H1 (cell line): ENCODE results near the gene ZNF836. TPM values are rescaled to one million over a fixed set of nuclear protein-coding genes. Genes with fewer than 3 reads are reported as not detected.
A peak's percentile ranks its signal among the peaks of the same experiment; 100 is the strongest.

Experiments used
- CTCF ChIA-PET: fragments of 300-600 bp; sonication (Branson Sonifier 250); formaldehyde crosslinking; loops from one replicate; lab custom pipeline; 2021; ENCODE audit not compliant: partially characterized antibody; lab: Charles Lee
- POLR2A ChIA-PET: fragments of 300-600 bp; sonication (Branson Sonifier 250); formaldehyde crosslinking; loops from one replicate; lab custom pipeline; 2021; ENCODE audit warnings: inconsistent platforms; ENCODE audit not compliant: partially characterized antibody; lab: Charles Lee
- DNase-seq, 2 experiments: peaks; one replicate each; pipeline versions ENCODE4 v3.0.0 to v3.0.0-alpha.2; 2010 to 2022; ENCODE audit warnings: low spot score in 2 of 2, low read depth in 1 of 2, mixed read lengths in 1 of 2
- FAIRE-seq: peaks from 2 replicates; lab custom pipeline; 2011; peaks lifted over from hg19 to GRCh38; lab: Jason Lieb, UNC
- H2AFZ ChIP-seq: 2 replicates; pipeline ENCODE4 v1.8.1; 2012; ENCODE audit warnings: low read length, inconsistent platforms
- H2AK5ac ChIP-seq: 2 replicates; pipeline ENCODE4 v1.6.1; 2013; ENCODE audit warnings: low read depth, low read length
- H2BK120ac ChIP-seq: replicated peaks from 2 replicates; pipeline ENCODE3; 2013; ENCODE audit warnings: low read depth, low read length, inconsistent platforms
- H2BK12ac ChIP-seq: 2 replicates; pipeline ENCODE4 v1.6.1; 2013; ENCODE audit warnings: low read depth, low read length
- H2BK15ac ChIP-seq: 2 replicates; pipeline ENCODE4 v1.6.1; 2013; ENCODE audit warnings: low read length
- H2BK20ac ChIP-seq: 2 replicates; pipeline ENCODE4 v1.6.1; 2013; ENCODE audit warnings: low read length
- H2BK5ac ChIP-seq: 2 replicates; pipeline ENCODE4 v1.6.1; 2013; ENCODE audit warnings: low read depth, low read length
- H3K14ac ChIP-seq: 2 replicates; pipeline ENCODE4 v1.6.1; 2013; ENCODE audit warnings: inconsistent platforms; ENCODE audit not compliant: insufficient read length
- H3K18ac ChIP-seq: 2 replicates; pipeline ENCODE4 v1.6.1; 2013; ENCODE audit warnings: low read length; ENCODE audit errors: extremely low read depth
- H3K23ac ChIP-seq: 2 replicates; pipeline ENCODE4 v1.6.1; 2013; ENCODE audit warnings: inconsistent platforms; ENCODE audit not compliant: insufficient read length
- H3K23me2 ChIP-seq: 2 replicates; pipeline ENCODE4 v1.6.1; 2013; ENCODE audit warnings: low read depth, low read length
- H3K27ac ChIP-seq: 2 replicates; pipeline ENCODE4 v1.6.1; 2011; ENCODE audit warnings: low read depth, low read length, inconsistent platforms
- H3K27me3 ChIP-seq, 4 experiments: replicated peaks in 1 of 4; 1 replicate in 1 of 4; 2 replicates in 3 of 4; pipeline versions ENCODE4 v1.6.1 to v1.8.1; 2011 to 2013; ENCODE audit warnings: low read length in 3 of 4, mild to moderate bottlenecking in 3 of 4, inconsistent platforms in 2 of 4, mixed read lengths in 2 of 4, moderate library complexity in 1 of 4; ENCODE audit not compliant: control insufficient read depth in 3 of 4, insufficient read depth in 3 of 4; ENCODE audit errors: extremely low read depth in 1 of 4
- H3K36me3 ChIP-seq, 4 experiments: 2 replicates each; pipeline versions ENCODE4 v1.6.1 to v1.8.1; 2011 to 2013; ENCODE audit warnings: mild to moderate bottlenecking in 4 of 4, low read length in 3 of 4, moderate library complexity in 2 of 4, control low read depth in 1 of 4, inconsistent platforms in 1 of 4; ENCODE audit not compliant: insufficient read depth in 4 of 4, control insufficient read depth in 2 of 4
- H3K4ac ChIP-seq: replicated peaks from 2 replicates; pipeline ENCODE3; 2013; ENCODE audit warnings: low read length, low read depth, mixed read lengths, inconsistent platforms; ENCODE audit not compliant: insufficient read length
- H3K4me1 ChIP-seq, 4 experiments: replicated peaks in 1 of 4; 1 replicate in 1 of 4; 2 replicates in 3 of 4; pipeline versions ENCODE4 v1.6.1 to v1.8.1; 2011 to 2013; ENCODE audit warnings: low read length in 3 of 4, inconsistent platforms in 2 of 4, mixed read lengths in 1 of 4; ENCODE audit not compliant: insufficient read depth in 4 of 4, control insufficient read depth in 3 of 4
- H3K4me2 ChIP-seq, 2 experiments: 2 replicates each; pipeline versions ENCODE4 v1.6.1 to v1.8.1; 2011 to 2013; ENCODE audit warnings: low read depth in 2 of 2, low read length in 2 of 2, control low read depth in 1 of 2, inconsistent platforms in 1 of 2, mild to moderate bottlenecking in 1 of 2; ENCODE audit not compliant: insufficient read depth in 1 of 2
- H3K4me3 ChIP-seq, 4 experiments: fragments of 200-600, 300-600 bp in 1 of 4; sonication (generic), shearing (Covaris generic), sonication (Bioruptor Twin) in 1 of 4; 2 replicates each; pipeline versions ENCODE4 v1.5.1 to v1.8.1; 2011 to 2016; ENCODE audit warnings: low read length in 4 of 4, low read depth in 3 of 4, control low read depth in 2 of 4, inconsistent platforms in 2 of 4, mild to moderate bottlenecking in 2 of 4, mixed read lengths in 1 of 4, moderate library complexity in 1 of 4; ENCODE audit not compliant: insufficient read depth in 2 of 4; ENCODE audit errors: extremely low read depth in 1 of 4
- H3K56ac ChIP-seq: replicated peaks from 2 replicates; pipeline ENCODE3; 2013; ENCODE audit warnings: low read depth, mild to moderate bottlenecking, mixed read lengths, low read length, inconsistent platforms; ENCODE audit not compliant: insufficient read length
- H3K79me1 ChIP-seq: 2 replicates; pipeline ENCODE4 v1.6.1; 2013; ENCODE audit warnings: low read depth, low read length, control low read depth
- H3K79me2 ChIP-seq, 2 experiments: 2 replicates each; pipeline versions ENCODE4 v1.6.1 to v1.8.1; 2012 to 2013; ENCODE audit warnings: low read length in 2 of 2, mild to moderate bottlenecking in 2 of 2, inconsistent platforms in 1 of 2; ENCODE audit not compliant: insufficient read depth in 2 of 2, control insufficient read depth in 1 of 2
- H3K9ac ChIP-seq, 4 experiments: replicated peaks in 1 of 4; 1 replicate in 1 of 4; 2 replicates in 3 of 4; pipeline versions ENCODE4 v1.6.1 to v1.8.1; 2011 to 2013; ENCODE audit warnings: low read depth in 3 of 4, low read length in 3 of 4, control low read depth in 2 of 4, mild to moderate bottlenecking in 2 of 4, moderate library complexity in 2 of 4, inconsistent platforms in 1 of 4; ENCODE audit errors: extremely low read depth in 1 of 4
- H3K9me3 ChIP-seq, 2 experiments: 2 replicates each; pipeline versions ENCODE4 v1.6.1 to v1.8.1; 2012 to 2013; ENCODE audit warnings: mild to moderate bottlenecking in 2 of 2, moderate library complexity in 2 of 2, control low read depth in 1 of 2, inconsistent platforms in 1 of 2, low read depth in 1 of 2, low read length in 1 of 2, mixed read lengths in 1 of 2; ENCODE audit not compliant: insufficient read depth in 2 of 2
- H4K20me1 ChIP-seq, 2 experiments: replicated peaks in 1 of 2; 2 replicates each; pipeline versions ENCODE3 to v1.8.1; 2011 to 2013; ENCODE audit warnings: inconsistent platforms in 2 of 2, low read length in 2 of 2, mild to moderate bottlenecking in 1 of 2; ENCODE audit not compliant: insufficient read depth in 2 of 2, control insufficient read depth in 1 of 2
- H4K5ac ChIP-seq: 2 replicates; pipeline ENCODE4 v1.6.1; 2013; ENCODE audit warnings: low read length, low read depth, mixed read lengths, inconsistent platforms; ENCODE audit not compliant: insufficient read length
- H4K8ac ChIP-seq: 2 replicates; pipeline ENCODE4 v1.8.0; 2013; ENCODE audit warnings: mild to moderate bottlenecking, moderate library complexity, low read length, inconsistent platforms; ENCODE audit not compliant: insufficient read depth; ENCODE audit errors: extremely low read depth
- H4K91ac ChIP-seq: replicated peaks from 2 replicates; pipeline ENCODE3; 2013; ENCODE audit warnings: low read length, mixed read lengths, inconsistent platforms; ENCODE audit not compliant: insufficient read length
- CBX8 ChIP-seq: fragments of 300-800, 300-1000 bp; sonication (generic); IDR thresholded peaks from 2 replicates; pipeline ENCODE4 v1.7.1; 2016; ENCODE audit warnings: low read depth, low read length, borderline replicate concordance
- CEBPB ChIP-seq: IDR thresholded peaks from 2 replicates; pipeline ENCODE4 v1.6.1; 2012; ENCODE audit warnings: low read depth, low read length
- KDM1A ChIP-seq: fragments of 200-600, 300-600 bp; sonication (generic); IDR thresholded peaks from 2 replicates; pipeline ENCODE4 v1.7.1; 2016; ENCODE audit warnings: mild to moderate bottlenecking, low read length, borderline replicate concordance
- KDM4A ChIP-seq: IDR thresholded peaks from one replicate; pipeline ENCODE4 v1.7.1; 2012; ENCODE audit warnings: low read depth, mild to moderate bottlenecking, moderate library complexity, low read length, inconsistent platforms; ENCODE audit not compliant: severe bottlenecking
- NRF1 ChIP-seq: IDR thresholded peaks from 2 replicates; pipeline ENCODE4 v1.6.1; 2011; ENCODE audit warnings: mild to moderate bottlenecking, low read depth, low read length, improper control_type of control experiment
- POLR2AphosphoS5 ChIP-seq: IDR thresholded peaks from 2 replicates; pipeline ENCODE4 v1.6.1; 2011; ENCODE audit warnings: low read depth, low read length
- RFX5 ChIP-seq: IDR thresholded peaks from 2 replicates; pipeline ENCODE4 v1.6.1; 2011; ENCODE audit warnings: low read depth, low read length, improper control_type of control experiment, borderline replicate concordance
- RNF2 ChIP-seq: fragments of 200-900, 300-1000 bp; sonication (generic); IDR thresholded peaks from 2 replicates; pipeline ENCODE4 v1.7.1; 2016; ENCODE audit warnings: borderline replicate concordance, low read depth, mild to moderate bottlenecking, antibody characterized with exemption, low read length; ENCODE audit not compliant: poor library complexity, severe bottlenecking; ENCODE audit errors: missing control alignments
- SIN3A ChIP-seq, 2 experiments: IDR thresholded peaks in 1 of 2; conservative IDR thresholded peaks in 1 of 2; 2 replicates each; pipeline ENCODE4 v1.6.1; 2011 to 2012; ENCODE audit warnings: low read length in 2 of 2, improper control_type of control experiment in 1 of 2, low read depth in 1 of 2, mild to moderate bottlenecking in 1 of 2
- SRF ChIP-seq: IDR thresholded peaks from 2 replicates; pipeline ENCODE4 v1.6.1; 2011; ENCODE audit warnings: mild to moderate bottlenecking, low read depth, low read length, moderate library complexity
- TEAD4 ChIP-seq: IDR thresholded peaks from 2 replicates; pipeline ENCODE4 v1.6.1; 2012; ENCODE audit warnings: low read depth, low read length, inconsistent platforms, mixed read lengths
- WGBS, 2 experiments: shearing (Covaris generic) in 1 of 2; methylation state at CpG; one replicate each; pipeline versions ENCODE4 v1.1.6 to v1.1.7; 2013 to 2015; ENCODE audit warnings: low lambda C conversion rate in 2 of 2, mixed read lengths in 2 of 2, inconsistent platforms in 1 of 2, low coverage in 1 of 2, missing lambda C conversion rate in 1 of 2; ENCODE audit not compliant: insufficient replicate concordance in 2 of 2, insufficient coverage in 1 of 2, insufficient read length in 1 of 2; ENCODE audit errors: extremely low coverage in 1 of 2, missing lambda C conversion rate in 1 of 2; 5-methylcytosine and 5-hydroxymethylcytosine counted together
- polyA plus RNA-seq, 7 experiments: library from polyadenylated mRNA; depleted of rRNA in 3 of 7; stranded (reverse) in 5 of 7; unstranded in 2 of 7; fragments of >200 nt in 5 of 7; fragments of 200-250 nt in 2 of 7; gene quantifications; 1 replicate in 5 of 7; 2 replicates in 1 of 7; 4 replicates in 1 of 7; pipeline versions ENCODE4 v1.2.1 to v1.2.3, GENCODE V29; 2011 to 2013; ENCODE audit warnings: missing spikeins in 2 of 7, mixed read lengths in 2 of 7
- total RNA-seq: library from RNA; stranded (reverse); fragmentation: NEBNext Ultra II Directional; extraction: Animal tissue kit (Norgen Biotek cat#: 25700); gene quantifications from 2 replicates; pipeline ENCODE4 v1.2.1, GENCODE V29; 2021

Gene ZNF836
- total and polyA plus RNA-seq, 2 of the 8 experiments (the other 6 are each of a cell fraction or from before 2014, with no cell fraction given) = 5.6 to 27.2 TPM

GRCh38 chr19:52176574-52176973 is 5.2 kb upstream of the ZNF836 start:
- H3K4ac ChIP-seq = no peak overlapping the region
- CTCF ChIA-PET = interaction anchor here (1.4 kb wide), 1 partner anchor 29 kb away, joined by 3 read pairs; no protein-coding TSS in a partner anchor
- no peaks in the 10 kb centered on the region for H3K79me2 ChIP-seq
- no peak overlapping the region for H4K5ac ChIP-seq
- no peak overlapping the region for H3K14ac ChIP-seq
- FAIRE-seq (no peak), DNase-seq (no peak)
- H2BK5ac ChIP-seq = no peak overlapping the region
- H4K20me1 ChIP-seq = no peaks in the 10 kb centered on the region
- WGBS, 2 experiments = 88% methylated on average over 10 of the region's 10 CpGs; no CpG with 5 or more reads in 1 of the 2 experiments
- H4K8ac ChIP-seq = no peak overlapping the region
- no peak overlapping the region for H2BK20ac ChIP-seq
- peaks cover 0 to 3% (median 1%) of the 10 kb centered on the region in 4 experiments; a peak in 2 of 7 replicates for H3K4me1 ChIP-seq
- no peak overlapping the region for H2BK15ac ChIP-seq
- no peaks in the 10 kb centered on the region for H3K36me3 ChIP-seq
- no peak overlapping the region for H3K56ac ChIP-seq
- H3K9me3 ChIP-seq = no peaks in the 10 kb centered on the region
- no peak overlapping the region for H3K27ac ChIP-seq
- no peak overlapping the region for H3K4me3 ChIP-seq
- no peak overlapping the region for H2BK12ac ChIP-seq
- no peak overlapping the region for H3K18ac ChIP-seq
- no peak overlapping the region for H4K91ac ChIP-seq
- no peak overlapping the region for H3K23ac ChIP-seq
- no peak overlapping the region for H2BK120ac ChIP-seq
- no peak overlapping the region for H3K9ac ChIP-seq
- H3K4me2 ChIP-seq = no peak overlapping the region
- POLR2A ChIA-PET = interaction anchor here (0.6 to 3.4 kb wide), 3 partner anchors 10 to 486 kb away, joined by 3 to 12 read pairs (median 3); partner anchors contain the start of gene PPP2R1A
- no peaks in the 10 kb centered on the region for H3K79me1 ChIP-seq
- no peak overlapping the region for H2AFZ ChIP-seq
- no peak for TF ChIP-seq KDM1A
- no peak for TF ChIP-seq SRF
- TF ChIP-seq CBX8 = no peak
- no peak for TF ChIP-seq RFX5
- no peak for TF ChIP-seq NRF1
- no peak for TF ChIP-seq KDM4A
- no peak for TF ChIP-seq SIN3A (conservative IDR thresholded peaks at IDR 0.05 in 1 of 2, IDR thresholded peaks at IDR 0.05 in 1 of 2; ENCODE audit: low read depth in 1 of 2, low read length in 2 of 2)
- TF ChIP-seq CEBPB = 0 out of 2 replicates have a peak, but pooled peaks have one; percentile 32
- TF ChIP-seq POLR2AphosphoS5 = no peak
- TF ChIP-seq TEAD4 = 0 out of 2 replicates have a peak, but pooled peaks have one; percentile 32
- no peak for TF ChIP-seq RNF2
- no peaks in the 10 kb centered on the region for H3K27me3 ChIP-seq
- H2AK5ac ChIP-seq = no peak overlapping the region
- H3K23me2 ChIP-seq = no peaks in the 10 kb centered on the region; the same call in 1 of the 2 replicates
